ENCODE results near the gene NAB2.
"Not testable (repeated sequence)": the region's sequence is repeated elsewhere in the genome, so short reads cannot be mapped to it uniquely, and the experiment has no call there.

GRCh38 chr12:57120718-57121117, 31.8 kb downstream of the NAB2 start:
- not testable (repeated sequence) for TF ChIP-seq RAD21 (IDR thresholded peaks at IDR 0.05; ENCODE audit: low read length); CTCF (IDR thresholded peaks at IDR 0.05); GABPA (IDR thresholded peaks at IDR 0.05; ENCODE audit: low read depth); JUND (IDR thresholded peaks at IDR 0.05); EZH2phosphoT487 (IDR thresholded peaks at IDR 0.05; ENCODE audit: borderline replicate concordance, low read depth); ZBTB33 (IDR thresholded peaks at IDR 0.05; ENCODE audit: borderline replicate concordance, low read depth); FOXJ3 (CRISPR knock-in tag; IDR thresholded peaks at IDR 0.05); REST (IDR thresholded peaks at IDR 0.05; ENCODE audit: low read depth, low read length); POLR2AphosphoS5 (IDR thresholded peaks at IDR 0.05; ENCODE audit: low read depth, low read length); CHD2 (IDR thresholded peaks at IDR 0.05; ENCODE audit: low read length, partially characterized antibody)
